SK-N-SH (cell line): ENCODE measurements around the gene ZNHIT3. TPM values are rescaled to one million over a fixed set of nuclear protein-coding genes. Genes with fewer than 3 reads are reported as not detected.

ENCODE experiments used
- CTCF ChIA-PET: fragments of 300-600, 350-600 bp; formaldehyde crosslinking; extraction: SDS; loops from one replicate; lab custom pipeline; 2021; lab: Yijun Ruan, JAX
- POLR2A ChIA-PET: fragments of 350-600 bp; sonication (Branson Sonifier 250); formaldehyde crosslinking; extraction: SDS; loops from one replicate; lab custom pipeline; 2020; ENCODE audit warnings: antibody characterized with exemption, inconsistent platforms; lab: Yijun Ruan, JAX
- DNase-seq: peaks from one replicate; pipeline ENCODE4 v3.0.0; 2012
- H2AFZ ChIP-seq: fragments of 200-600 bp; sonication (generic); 2 replicates; pipeline ENCODE4 v1.8.1; 2016; ENCODE audit warnings: antibody characterized with exemption, mild to moderate bottlenecking, low read depth
- H3F3A ChIP-seq: fragments of 200-600 bp; sonication (generic); replicated peaks from 2 replicates; pipeline ENCODE3; 2016; ENCODE audit warnings: antibody characterized with exemption, mild to moderate bottlenecking; ENCODE audit not compliant: insufficient read depth
- H3K27ac ChIP-seq, 2 experiments: fragments of 200-500 bp in 1 of 2; fragments of 200-600 bp in 1 of 2; sonication (Bioruptor generic) in 1 of 2; sonication (generic), shearing (Covaris generic) in 1 of 2; 2 replicates each; pipeline versions ENCODE4 v1.5.1 to v1.6.1; 2014 to 2016; ENCODE audit warnings: low read depth in 2 of 2, inconsistent platforms in 1 of 2, low read length in 1 of 2, mild to moderate bottlenecking in 1 of 2, mixed read lengths in 1 of 2
- H3K27me3 ChIP-seq: fragments of 200-600 bp; sonication (generic), shearing (Covaris generic); 2 replicates; pipeline ENCODE4 v1.6.1; 2016; ENCODE audit warnings: mixed run types; ENCODE audit not compliant: insufficient read depth
- H3K36me3 ChIP-seq, 2 experiments: fragments of 200-500 bp in 1 of 2; fragments of 200-600 bp in 1 of 2; sonication (Bioruptor generic) in 1 of 2; sonication (generic) in 1 of 2; replicated peaks in 1 of 2; 2 replicates each; pipeline versions ENCODE3 to v1.5.1; 2014 to 2016; ENCODE audit warnings: low read length in 1 of 2, mild to moderate bottlenecking in 1 of 2; ENCODE audit not compliant: insufficient read depth in 2 of 2, control insufficient read depth in 1 of 2
- H3K4me1 ChIP-seq, 2 experiments: fragments of 200-500 bp in 1 of 2; fragments of 200-600 bp in 1 of 2; sonication (Bioruptor generic) in 1 of 2; sonication (generic), shearing (Covaris generic) in 1 of 2; 2 replicates each; pipeline versions ENCODE4 v1.5.1 to v1.6.1; 2014 to 2016; ENCODE audit warnings: low read depth in 1 of 2, low read length in 1 of 2, mixed run types in 1 of 2; ENCODE audit not compliant: insufficient read depth in 2 of 2, control insufficient read depth in 1 of 2
- H3K4me2 ChIP-seq: fragments of 200-600 bp; sonication (generic), shearing (Covaris generic); 2 replicates; pipeline ENCODE4 v1.6.1; 2017; ENCODE audit warnings: mixed run types
- H3K4me3 ChIP-seq, 2 experiments: fragments of 200-500 bp in 1 of 2; fragments of 200-600 bp in 1 of 2; sonication (Bioruptor generic) in 1 of 2; sonication (generic), shearing (Covaris generic) in 1 of 2; 2 replicates each; pipeline versions ENCODE4 v1.5.1 to v1.8.1; 2014 to 2016; ENCODE audit warnings: low read depth in 2 of 2, inconsistent platforms in 1 of 2, low read length in 1 of 2, mild to moderate bottlenecking in 1 of 2, mixed read lengths in 1 of 2, moderate library complexity in 1 of 2
- H3K79me2 ChIP-seq: fragments of 200-600 bp; sonication (generic); 2 replicates; pipeline ENCODE4 v1.8.1; 2017; ENCODE audit warnings: mild to moderate bottlenecking; ENCODE audit not compliant: insufficient read depth
- H3K9ac ChIP-seq: fragments of 200-600 bp; sonication (generic); 2 replicates; pipeline ENCODE4 v1.6.1; 2017; ENCODE audit warnings: mixed run types
- H3K9me2 ChIP-seq: fragments of 200-600 bp; sonication (generic); 2 replicates; pipeline ENCODE4 v1.6.1; 2017; ENCODE audit warnings: mixed run types
- H3K9me3 ChIP-seq: fragments of 200-600 bp; sonication (generic); 2 replicates; pipeline ENCODE4 v1.6.1; 2017; ENCODE audit warnings: mixed run types, mild to moderate bottlenecking, moderate library complexity
- H4K20me1 ChIP-seq: fragments of 200-600 bp; sonication (generic); 2 replicates; pipeline ENCODE4 v1.6.1; 2017; ENCODE audit warnings: mild to moderate bottlenecking, mixed run types; ENCODE audit not compliant: insufficient read depth
- CHD2 ChIP-seq: fragments of 150-350 bp; IDR thresholded peaks from 2 replicates; pipeline ENCODE4 v1.6.1; 2018; ENCODE audit warnings: low read length; ENCODE audit not compliant: partially characterized antibody
- EZH2phosphoT487 ChIP-seq: fragments of 200-600 bp; sonication (generic); IDR thresholded peaks from 2 replicates; pipeline ENCODE4 v1.6.1; 2017; ENCODE audit warnings: low read depth, mixed run types, mild to moderate bottlenecking, antibody characterized with exemption, moderate library complexity, borderline replicate concordance
- FOXJ3 ChIP-seq: sonication (generic); formaldehyde crosslinking; IDR thresholded peaks from 2 replicates; pipeline ENCODE4 v1.5.1; 2020; ENCODE audit warnings: mild to moderate bottlenecking, missing genetic modification reagents
- FOXM1 ChIP-seq: IDR thresholded peaks from 2 replicates; pipeline ENCODE4 v1.4.0; 2012; ENCODE audit warnings: low read depth, mild to moderate bottlenecking
- IRF3 ChIP-seq: fragments of 150-350 bp; IDR thresholded peaks from 2 replicates; pipeline ENCODE4 v1.6.1; 2016; ENCODE audit warnings: mild to moderate bottlenecking, low read depth, low read length
- POLR2AphosphoS5 ChIP-seq: IDR thresholded peaks from 2 replicates; pipeline ENCODE4 v1.6.1; 2012; ENCODE audit warnings: low read depth, low read length
- REST ChIP-seq: IDR thresholded peaks from 2 replicates; pipeline ENCODE4 v1.6.1; 2012; ENCODE audit warnings: mild to moderate bottlenecking, low read depth, low read length, moderate library complexity
- SIN3A ChIP-seq: IDR thresholded peaks from 2 replicates; pipeline ENCODE4 v1.6.1; 2012; ENCODE audit warnings: low read depth, mild to moderate bottlenecking, low read length, moderate library complexity, borderline replicate concordance
- SMC3 ChIP-seq: IDR thresholded peaks from 2 replicates; pipeline ENCODE4 v1.6.1; 2012; ENCODE audit warnings: low read depth, low read length, improper control_type of control experiment
- TAF1 ChIP-seq: IDR thresholded peaks from 2 replicates; pipeline ENCODE4 v1.6.1; 2012; ENCODE audit warnings: low read depth, mild to moderate bottlenecking, low read length, moderate library complexity, borderline replicate concordance
- YY1 ChIP-seq: IDR thresholded peaks from 2 replicates; pipeline ENCODE4 v1.4.0; 2012; ENCODE audit warnings: low read depth, mild to moderate bottlenecking
- WGBS: methylation state at CpG from one replicate; pipeline ENCODE4 v1.1.6; 2017; ENCODE audit warnings: low lambda C conversion rate; 5-methylcytosine and 5-hydroxymethylcytosine counted together
- polyA plus RNA-seq, 3 experiments: library from polyadenylated mRNA; depleted of rRNA; stranded (reverse); fragments of >200 nt; gene quantifications; 2 replicates each; pipeline ENCODE4 v1.2.3, GENCODE V29; 2012
- TF ChIP-seq, protein P1 (sequence below): IDR thresholded peaks from 2 replicates; pipeline ENCODE4 v1.4.0; 2012; ENCODE audit warnings: low read depth, borderline replicate concordance
- TF ChIP-seq, protein P2 (sequence below): IDR thresholded peaks from 2 replicates; pipeline ENCODE4 v1.4.0; 2012; ENCODE audit warnings: low read depth
- TF ChIP-seq, protein P3 (sequence below): fragments of 150-350 bp; IDR thresholded peaks from 2 replicates; pipeline ENCODE4 v1.6.1; 2017; ENCODE audit warnings: antibody characterized with exemption, low read length, low read depth, borderline replicate concordance
- TF ChIP-seq, protein P4 (sequence below): fragments of 200-600 bp; sonication (generic); IDR thresholded peaks from 2 replicates; pipeline ENCODE4 v1.6.1; 2017; ENCODE audit warnings: antibody characterized with exemption, mild to moderate bottlenecking, moderate library complexity

The ZNHIT3 gene
- polyA plus RNA-seq, 1 of the 3 experiments (the other 2 are of a cell fraction): 59.9 TPM

GRCh38 chr17:36533935-36534839 lies 47.7 kb downstream of the ZNHIT3 start (continued):
- TF ChIP-seq, protein P1, sequence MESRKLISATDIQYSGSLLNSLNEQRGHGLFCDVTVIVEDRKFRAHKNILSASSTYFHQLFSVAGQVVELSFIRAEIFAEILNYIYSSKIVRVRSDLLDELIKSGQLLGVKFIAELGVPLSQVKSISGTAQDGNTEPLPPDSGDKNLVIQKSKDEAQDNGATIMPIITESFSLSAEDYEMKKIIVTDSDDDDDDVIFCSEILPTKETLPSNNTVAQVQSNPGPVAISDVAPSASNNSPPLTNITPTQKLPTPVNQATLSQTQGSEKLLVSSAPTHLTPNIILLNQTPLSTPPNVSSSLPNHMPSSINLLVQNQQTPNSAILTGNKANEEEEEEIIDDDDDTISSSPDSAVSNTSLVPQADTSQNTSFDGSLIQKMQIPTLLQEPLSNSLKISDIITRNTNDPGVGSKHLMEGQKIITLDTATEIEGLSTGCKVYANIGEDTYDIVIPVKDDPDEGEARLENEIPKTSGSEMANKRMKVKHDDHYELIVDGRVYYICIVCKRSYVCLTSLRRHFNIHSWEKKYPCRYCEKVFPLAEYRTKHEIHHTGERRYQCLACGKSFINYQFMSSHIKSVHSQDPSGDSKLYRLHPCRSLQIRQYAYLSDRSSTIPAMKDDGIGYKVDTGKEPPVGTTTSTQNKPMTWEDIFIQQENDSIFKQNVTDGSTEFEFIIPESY: no peak
- TF ChIP-seq POLR2AphosphoS5 (0 out of 2 replicates have a peak, but pooled peaks have one; percentile 19), FOXM1 (0 out of 2 replicates have a peak, but pooled peaks have one; percentile 11), REST (no peak)
- TF ChIP-seq, protein P2, sequence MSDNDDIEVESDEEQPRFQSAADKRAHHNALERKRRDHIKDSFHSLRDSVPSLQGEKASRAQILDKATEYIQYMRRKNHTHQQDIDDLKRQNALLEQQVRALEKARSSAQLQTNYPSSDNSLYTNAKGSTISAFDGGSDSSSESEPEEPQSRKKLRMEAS: peak; percentile 71

GRCh38 chr17:36534840-36535668 lies 48.6 kb downstream of the ZNHIT3 start, which contains the start of the genes MYO19 and PIGW:
Gene MYO19, minus strand, starts transcription at chr17:36534868. Its CDS starts 2,330 bp downstream, at chr17:36532538.
Gene PIGW, plus strand, starts transcription at chr17:36534987. Its CDS starts 2,115 bp downstream, at chr17:36537102.
- DNase-seq: peak; percentile 96
- Histone ChIP-seq H3K79me2 (peaks cover 32% of the 10 kb centered on the region), H3K4me2 (peak within 1 kb of the TSS; percentile 100), H3K27me3 (no peaks in the 10 kb centered on the region), H4K20me1 (no peaks in the 10 kb centered on the region), H3F3A (peaks cover 27% of the 10 kb centered on the region), H3K4me3 (peak within 1 kb of the TSS; percentile 87 to 88), H3K36me3 (peaks cover 40 to 41% of the 10 kb centered on the region in 2 experiments), H3K9me2 (no peaks in the 10 kb centered on the region), H3K9ac (peak within 1 kb of the TSS; percentile 96), H3K4me1 (peaks cover 0 to 8% of the 10 kb centered on the region in 2 experiments; a peak in 2 of 4 replicates), H2AFZ (peak within 1 kb of the TSS; percentile 97), H3K27ac (peak within 1 kb of the TSS; percentile 95 to 96), H3K9me3 (no peaks in the 10 kb centered on the region)
- POLR2A ChIA-PET: interaction anchor here (0.6 to 3.2 kb wide), 7 partner anchors 10 to 185 kb away, joined by 3 to 37 read pairs (median 3); partner anchors contain the start of gene GGNBP2
- WGBS: 0% methylated on average over 27 of the region's 83 CpGs
- CTCF ChIA-PET: interaction anchor here (0.7 to 2.8 kb wide), 17 partner anchors 8 to 513 kb away, joined by 3 to 16 read pairs (median 4); partner anchors contain the start of genes GGNBP2 and MRM1
- TF ChIP-seq FOXJ3 (CRISPR knock-in tag) (no peak), SMC3 (no peak), YY1 (peak; percentile 92), IRF3 (0 out of 2 replicates have a peak, but pooled peaks have one; percentile 1), EZH2phosphoT487 (no peak), POLR2AphosphoS5 (peak; percentile 84), TAF1 (peak; percentile 87; the same call in 1 of the 2 replicates), SIN3A (peak; percentile 81), CHD2 (peak; percentile 99)
- TF ChIP-seq, protein P3, sequence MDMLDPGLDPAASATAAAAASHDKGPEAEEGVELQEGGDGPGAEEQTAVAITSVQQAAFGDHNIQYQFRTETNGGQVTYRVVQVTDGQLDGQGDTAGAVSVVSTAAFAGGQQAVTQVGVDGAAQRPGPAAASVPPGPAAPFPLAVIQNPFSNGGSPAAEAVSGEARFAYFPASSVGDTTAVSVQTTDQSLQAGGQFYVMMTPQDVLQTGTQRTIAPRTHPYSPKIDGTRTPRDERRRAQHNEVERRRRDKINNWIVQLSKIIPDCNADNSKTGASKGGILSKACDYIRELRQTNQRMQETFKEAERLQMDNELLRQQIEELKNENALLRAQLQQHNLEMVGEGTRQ: no peak
- TF ChIP-seq, protein P4, sequence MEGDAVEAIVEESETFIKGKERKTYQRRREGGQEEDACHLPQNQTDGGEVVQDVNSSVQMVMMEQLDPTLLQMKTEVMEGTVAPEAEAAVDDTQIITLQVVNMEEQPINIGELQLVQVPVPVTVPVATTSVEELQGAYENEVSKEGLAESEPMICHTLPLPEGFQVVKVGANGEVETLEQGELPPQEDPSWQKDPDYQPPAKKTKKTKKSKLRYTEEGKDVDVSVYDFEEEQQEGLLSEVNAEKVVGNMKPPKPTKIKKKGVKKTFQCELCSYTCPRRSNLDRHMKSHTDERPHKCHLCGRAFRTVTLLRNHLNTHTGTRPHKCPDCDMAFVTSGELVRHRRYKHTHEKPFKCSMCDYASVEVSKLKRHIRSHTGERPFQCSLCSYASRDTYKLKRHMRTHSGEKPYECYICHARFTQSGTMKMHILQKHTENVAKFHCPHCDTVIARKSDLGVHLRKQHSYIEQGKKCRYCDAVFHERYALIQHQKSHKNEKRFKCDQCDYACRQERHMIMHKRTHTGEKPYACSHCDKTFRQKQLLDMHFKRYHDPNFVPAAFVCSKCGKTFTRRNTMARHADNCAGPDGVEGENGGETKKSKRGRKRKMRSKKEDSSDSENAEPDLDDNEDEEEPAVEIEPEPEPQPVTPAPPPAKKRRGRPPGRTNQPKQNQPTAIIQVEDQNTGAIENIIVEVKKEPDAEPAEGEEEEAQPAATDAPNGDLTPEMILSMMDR: 0 out of 2 replicates have a peak, but pooled peaks have one; percentile 20
